ENCODE data around the gene DHX38.

Gene DHX38

GRCh38 chr16:72120026-72120425 is 26.4 kb downstream of the DHX38 start:
- no peak for DNase-seq (ENCODE audit: low read depth in 2 of 3, low spot score in 1 of 3)

- no peak for DNase-seq (ENCODE audit: low read depth in 2 of 3, low spot score in 1 of 3)
Measured at GRCh38 chr16:72122308-72122707, 28.7 kb downstream of the DHX38 start.

- DNase-seq (ENCODE audit: low read depth in 2 of 3, low spot score in 1 of 3), result no peak
Measured at GRCh38 chr16:72122916-72123315, 29.3 kb downstream of the DHX38 start.

- no peak for DNase-seq (ENCODE audit: low read depth in 2 of 3, low spot score in 1 of 3)
Measured at GRCh38 chr16:72123426-72123825, 29.8 kb downstream of the DHX38 start.

GRCh38 chr16:72124148-72124547 is 30.5 kb downstream of the DHX38 start:
- no peak for DNase-seq (ENCODE audit: low read depth in 2 of 3, low spot score in 1 of 3)

- peak; percentile 27 to 53 (median 44) for DNase-seq (ENCODE audit: low read depth in 2 of 3, low spot score in 1 of 3)
Measured at GRCh38 chr16:72124761-72125634, 31.4 kb downstream of the DHX38 start.

- DNase-seq (ENCODE audit: low read depth in 2 of 3, low spot score in 1 of 3), result no peak
Measured at GRCh38 chr16:72125635-72126428, 32.2 kb downstream of the DHX38 start.

GRCh38 chr16:72126429-72126765 is 32.8 kb downstream of the DHX38 start:
- DNase-seq (ENCODE audit: low read depth in 2 of 3, low spot score in 1 of 3), result no peak

GRCh38 chr16:72128701-72129100 is 35.1 kb downstream of the DHX38 start:
- no peak for DNase-seq (ENCODE audit: low read depth in 2 of 3, low spot score in 1 of 3)

- no peak for DNase-seq (ENCODE audit: low read depth in 2 of 3, low spot score in 1 of 3)
Measured at GRCh38 chr16:72129976-72130656, 36.5 kb downstream of the DHX38 start.

GRCh38 chr16:72131036-72131435 is 37.4 kb downstream of the DHX38 start:
- DNase-seq (ENCODE audit: low read depth in 2 of 3, low spot score in 1 of 3), result no peak

GRCh38 chr16:72132726-72133125 is 39.1 kb downstream of the DHX38 start:
- no peak for DNase-seq (ENCODE audit: low read depth in 2 of 3, low spot score in 1 of 3)

GRCh38 chr16:72134507-72134906 is 40.9 kb downstream of the DHX38 start:
- no peak for DNase-seq (ENCODE audit: low read depth in 2 of 3, low spot score in 1 of 3)

- DNase-seq (ENCODE audit: low read depth in 2 of 3, low spot score in 1 of 3), result no peak
Measured at GRCh38 chr16:72137380-72138063, 43.9 kb downstream of the DHX38 start.

- no peak for DNase-seq (ENCODE audit: low read depth in 2 of 3, low spot score in 1 of 3)
Measured at GRCh38 chr16:72138064-72138572, 44.5 kb downstream of the DHX38 start.

GRCh38 chr16:72139908-72140307 is 46.3 kb downstream of the DHX38 start:
- no peak for DNase-seq (ENCODE audit: low read depth in 2 of 3, low spot score in 1 of 3)

- no peak for DNase-seq (ENCODE audit: low read depth in 2 of 3, low spot score in 1 of 3)
Measured at GRCh38 chr16:72142476-72142875, 48.8 kb downstream of the DHX38 start.

GRCh38 chr16:72149676-72150464 is 56.2 kb downstream of the DHX38 start:
- DNase-seq (ENCODE audit: low read depth in 2 of 3, low spot score in 1 of 3), result no peak

GRCh38 chr16:72159386-72159785 is 65.7 kb downstream of the DHX38 start:
- no peak for DNase-seq (ENCODE audit: low read depth in 2 of 3, low spot score in 1 of 3)

GRCh38 chr16:72159801-72160200 is 66.2 kb downstream of the DHX38 start:
- no peak for DNase-seq (ENCODE audit: low read depth in 2 of 3, low spot score in 1 of 3)

All from stimulated activated CD4-positive, alpha-beta T cell treated with anti-CD3 and anti-CD28 coated beads, Interleukin-12 subunit alpha, Interleukin-12 subunit beta, amount 100 ng/mL, for 48 hours (primary cell).